ENCODE data around the gene GPR82. TPM values are rescaled to one million over a fixed set of nuclear protein-coding genes. Genes with fewer than 3 reads are reported as not detected.

The GPR82 gene, protein sequence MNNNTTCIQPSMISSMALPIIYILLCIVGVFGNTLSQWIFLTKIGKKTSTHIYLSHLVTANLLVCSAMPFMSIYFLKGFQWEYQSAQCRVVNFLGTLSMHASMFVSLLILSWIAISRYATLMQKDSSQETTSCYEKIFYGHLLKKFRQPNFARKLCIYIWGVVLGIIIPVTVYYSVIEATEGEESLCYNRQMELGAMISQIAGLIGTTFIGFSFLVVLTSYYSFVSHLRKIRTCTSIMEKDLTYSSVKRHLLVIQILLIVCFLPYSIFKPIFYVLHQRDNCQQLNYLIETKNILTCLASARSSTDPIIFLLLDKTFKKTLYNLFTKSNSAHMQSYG
- total RNA-seq (2022; extraction: Qiagen RNA extraction; ENCODE audit: low read depth) = not detected in 5 replicates

DNA sequence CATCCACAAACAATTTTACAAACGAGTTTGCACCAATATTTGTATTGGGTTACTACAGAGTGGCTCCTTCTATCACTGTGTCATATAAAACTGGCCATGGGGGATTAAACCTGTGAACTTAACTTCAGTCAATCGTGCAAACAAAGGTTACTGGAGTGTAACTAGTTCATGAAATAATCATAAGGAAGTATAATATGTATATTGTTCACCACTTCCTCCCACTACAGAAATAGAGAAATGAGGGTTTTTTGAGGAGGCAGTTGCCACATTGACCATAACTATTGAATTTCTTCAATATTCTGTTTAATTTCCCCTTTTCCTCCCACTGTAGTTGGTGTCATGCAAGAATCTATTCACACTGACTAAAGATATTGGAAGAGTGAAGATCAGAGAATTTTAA, at the start of gene GPR82:
Gene GPR82 (plus strand): TSS at position 356 of the 400 bp plus-strand sequence. CDS start 2,846 bp downstream, outside the sequence.

DNA sequence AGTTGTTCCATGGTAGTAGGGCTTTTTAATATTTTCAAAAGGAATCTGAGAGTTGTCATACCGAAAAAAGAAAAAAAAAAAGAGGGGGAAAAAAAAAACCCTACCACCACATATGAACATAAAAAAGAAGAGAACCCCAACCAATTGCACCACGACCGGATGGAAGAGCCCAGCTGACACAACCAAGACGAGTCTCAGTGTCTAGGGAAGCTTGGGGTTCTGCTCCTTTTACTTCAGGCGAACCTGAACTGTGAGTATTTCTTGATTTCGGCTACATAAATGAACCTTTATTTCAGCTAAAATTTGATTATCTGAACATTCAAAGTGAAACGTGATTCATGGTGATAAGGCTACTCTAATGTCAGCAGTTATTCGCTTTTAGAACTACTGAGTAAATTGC, 35.1 kb upstream of the GPR82 start, which contains the start of gene GPR34:
Gene GPR34 (plus strand): TSS at position 139 of the 400 bp plus-strand sequence. CDS start 6,661 bp downstream, outside the sequence.

Other genes starting within 250 kb of the GPR82 start
- gene GPR34, start 35.2 kb upstream of the GPR82 start, total RNA-seq (2022; extraction: Qiagen RNA extraction; ENCODE audit: low read depth) = 0.07 to 0.11 TPM in 2 of 5 replicates, not detected in the others
- 19.6 to 27.7 TPM (median 24.3 TPM) in 5 replicates for gene CASK, start 199.4 kb downstream of the GPR82 start, total RNA-seq (2022; extraction: Qiagen RNA extraction; ENCODE audit: low read depth)

Data from A549 treated with DMSO at 1 μM for 4 hours (cell line).